Stimulated activated CD4-positive, alpha-beta T cell treated with anti-CD3 and anti-CD28 coated beads, TNF-alpha, amount 100 ng/mL, for 1 hour (primary cell): ENCODE measurements around the gene CACNA2D3.
"Not testable (repeated sequence)": the region's sequence is repeated elsewhere in the genome, so short reads cannot be mapped to it uniquely, and the experiment has no call there.

ENCODE experiments used
- DNase-seq, 3 donors: peaks; one replicate each; pipeline ENCODE4 v3.0.0-alpha.2; 2020; ENCODE audit warnings: low read depth in 3 of 3, low spot score in 1 of 3

Gene CACNA2D3

GRCh38 chr3:54941690-54942362 is 819.5 kb downstream of the CACNA2D3 start:
- DNase-seq, result no peak

GRCh38 chr3:54949491-54950044 is 827.2 kb downstream of the CACNA2D3 start:
- DNase-seq, result no peak

GRCh38 chr3:54950391-54951003 is 828.1 kb downstream of the CACNA2D3 start:
- no peak for DNase-seq

- DNase-seq, result no peak
Measured at GRCh38 chr3:54951405-54951804, 829.1 kb downstream of the CACNA2D3 start.

- no peak for DNase-seq
Measured at GRCh38 chr3:54954022-54954421, 831.7 kb downstream of the CACNA2D3 start.

GRCh38 chr3:54954521-54954920 is 832.2 kb downstream of the CACNA2D3 start:
- DNase-seq, result no peak

- DNase-seq, result no peak
Measured at GRCh38 chr3:54955496-54955895, 833.1 kb downstream of the CACNA2D3 start.

GRCh38 chr3:54955941-54956340 is 833.6 kb downstream of the CACNA2D3 start:
- no peak for DNase-seq

- DNase-seq, result no peak
Measured at GRCh38 chr3:54957711-54958110, 835.4 kb downstream of the CACNA2D3 start.

GRCh38 chr3:54960082-54960481 is 837.7 kb downstream of the CACNA2D3 start:
- no peak for DNase-seq

- no peak for DNase-seq
Measured at GRCh38 chr3:54960701-54961100, 838.3 kb downstream of the CACNA2D3 start.

- DNase-seq, result no peak
Measured at GRCh38 chr3:54962200-54962599, 839.8 kb downstream of the CACNA2D3 start.

GRCh38 chr3:54963641-54964040 is 841.3 kb downstream of the CACNA2D3 start:
- DNase-seq, result no peak

- DNase-seq, result no peak
Measured at GRCh38 chr3:54964081-54964480, 841.7 kb downstream of the CACNA2D3 start.

- no peak for DNase-seq
Measured at GRCh38 chr3:54965746-54966145, 843.4 kb downstream of the CACNA2D3 start.

- DNase-seq, result no peak
Measured at GRCh38 chr3:54966979-54967378, 844.6 kb downstream of the CACNA2D3 start.

GRCh38 chr3:54967731-54968161 is 845.4 kb downstream of the CACNA2D3 start:
- no peak for DNase-seq

- no peak for DNase-seq
Measured at GRCh38 chr3:54968546-54969172, 846.3 kb downstream of the CACNA2D3 start.

- DNase-seq, result no peak
Measured at GRCh38 chr3:54969652-54970051, 847.3 kb downstream of the CACNA2D3 start.

GRCh38 chr3:54970895-54971294 is 848.5 kb downstream of the CACNA2D3 start:
- DNase-seq, result no peak

GRCh38 chr3:54977439-54977838 is 855.1 kb downstream of the CACNA2D3 start:
- no peak for DNase-seq

- DNase-seq, result not testable (repeated sequence)
Measured at GRCh38 chr3:54977946-54978345, 855.6 kb downstream of the CACNA2D3 start.
